Thymus (tissue), 11 donors: ENCODE data around the gene CYP2A7. TPM values are rescaled to one million over a fixed set of nuclear protein-coding genes. Genes with fewer than 3 reads are reported as not detected.
"Not testable (repeated sequence)": the region's sequence is repeated elsewhere in the genome, so short reads cannot be mapped to it uniquely, and the experiment has no call there.

Experiments used
- DNase-seq, 9 donors: peaks; one replicate each; pipeline ENCODE4 v3.0.0-alpha.2; 2013; ENCODE audit warnings: low spot score in 9 of 9, low read depth in 6 of 9, missing footprints in 1 of 9
- H3K27ac ChIP-seq, 2 donors: one replicate each; pipeline ENCODE4 v1.5.1; 2013; ENCODE audit warnings: control low read depth in 1 of 2, low read depth in 1 of 2, low read length in 1 of 2, mild to moderate bottlenecking in 1 of 2, moderate library complexity in 1 of 2
- H3K27me3 ChIP-seq, 2 donors: one replicate each; pipeline ENCODE4 v1.5.1; 2013; ENCODE audit warnings: low read length in 1 of 2; ENCODE audit not compliant: control insufficient read depth in 2 of 2, insufficient read depth in 1 of 2
- H3K36me3 ChIP-seq, 2 donors: one replicate each; pipeline ENCODE4 v1.5.1; 2013; ENCODE audit warnings: low read length in 1 of 2, mild to moderate bottlenecking in 1 of 2, moderate library complexity in 1 of 2; ENCODE audit not compliant: control insufficient read depth in 2 of 2, insufficient read depth in 2 of 2
- H3K4me1 ChIP-seq, 2 donors: one replicate each; pipeline ENCODE4 v1.5.1; 2013; ENCODE audit warnings: low read length in 2 of 2; ENCODE audit not compliant: control insufficient read depth in 2 of 2, insufficient read depth in 2 of 2
- H3K4me3 ChIP-seq, 2 donors: one replicate each; pipeline ENCODE4 v1.5.1; 2013; ENCODE audit warnings: low read length in 2 of 2, control low read depth in 1 of 2, mild to moderate bottlenecking in 1 of 2
- H3K9me3 ChIP-seq, 2 donors: one replicate each; pipeline ENCODE4 v1.5.1; 2013; ENCODE audit warnings: low read length in 1 of 2, mild to moderate bottlenecking in 1 of 2; ENCODE audit not compliant: control insufficient read depth in 2 of 2, insufficient read depth in 1 of 2
- WGBS: extraction: QIAGEN DNeasy Blood & Tissue Kit; methylation state at CpG from one replicate; pipeline ENCODE4 v1.1.7; 2013; 5-methylcytosine and 5-hydroxymethylcytosine counted together
- polyA plus RNA-seq: library from polyadenylated mRNA; stranded (reverse); fragments of 200-250 nt; gene quantifications from one replicate; pipeline ENCODE4 v1.2.3, GENCODE V29; 2013
- total RNA-seq: library from RNA; stranded (reverse); fragments of 120-200 nt; gene quantifications from one replicate; pipeline ENCODE4 v1.2.4, GENCODE V29; 2013
- donor health status: healthy.

The CYP2A7 gene
- total and polyA plus RNA-seq, 2 donors, result 0.21 TPM; not detected in 1

- Histone ChIP-seq H3K27me3 (no peaks in the 10 kb centered on the region), H3K4me3 (no peak overlapping the region), H3K36me3 (no peaks in the 10 kb centered on the region), H3K4me1 (no peaks in the 10 kb centered on the region), H3K9me3 (no peaks in the 10 kb centered on the region), H3K27ac (no peak overlapping the region)
- DNase-seq, result no peak
- WGBS, result 68% methylated on average over 9 of the region's 9 CpGs
Observed at GRCh38 chr19:40921005-40921897, 39.2 kb upstream of the CYP2A7 start.

GRCh38 chr19:40920300-40921004 is 38.4 kb upstream of the CYP2A7 start:
- WGBS, result 93% methylated on average over 4 of the region's 4 CpGs
- no peaks in the 10 kb centered on the region for H3K36me3 ChIP-seq
- H3K9me3 ChIP-seq, result no peaks in the 10 kb centered on the region
- H3K4me3 ChIP-seq, result no peak overlapping the region
- H3K4me1 ChIP-seq, result no peaks in the 10 kb centered on the region
- DNase-seq, result no peak
- no peak overlapping the region for H3K27ac ChIP-seq
- H3K27me3 ChIP-seq, result no peaks in the 10 kb centered on the region

GRCh38 chr19:40919530-40920299 is 37.7 kb upstream of the CYP2A7 start:
- H3K4me1 ChIP-seq, result not testable (repeated sequence)
- WGBS, result 91% methylated on average over 7 of the region's 7 CpGs

GRCh38 chr19:40918303-40918702 is 36.3 kb upstream of the CYP2A7 start:
- not testable (repeated sequence) for DNase-seq, H3K27me3 ChIP-seq, H3K36me3 ChIP-seq, H3K27ac ChIP-seq, H3K4me1 ChIP-seq, H3K9me3 ChIP-seq, H3K4me3 ChIP-seq
- 55% methylated on average over 2 of the region's 2 CpGs for WGBS

More at GRCh38 chr19:40919530-40920299, 37.7 kb upstream of the CYP2A7 start:
- H3K27ac ChIP-seq, H3K4me3 ChIP-seq, H3K9me3 ChIP-seq, H3K27me3 ChIP-seq, DNase-seq, H3K36me3 ChIP-seq: not testable (repeated sequence)

GRCh38 chr19:40908976-40909375 is 26.9 kb upstream of the CYP2A7 start:
- peaks cover 0 to 7% of the 10 kb centered on the region in 2 donors for H3K27me3 ChIP-seq
- no peak overlapping the region for H3K27ac ChIP-seq
- no peaks in the 10 kb centered on the region for H3K36me3 ChIP-seq
- H3K4me1 ChIP-seq, result no peaks in the 10 kb centered on the region
- 54% methylated on average over 6 of the region's 6 CpGs for WGBS
- H3K9me3 ChIP-seq, result peaks cover 0 to 3% of the 10 kb centered on the region in 2 donors
- no peak overlapping the region for H3K4me3 ChIP-seq
- DNase-seq, result no peak

GRCh38 chr19:40907968-40908735 is 26.1 kb upstream of the CYP2A7 start:
- Histone ChIP-seq H3K36me3 (no peaks in the 10 kb centered on the region), H3K4me1 (no peaks in the 10 kb centered on the region), H3K27ac (no peak overlapping the region), H3K4me3 (no peak overlapping the region), H3K27me3 (peaks cover 0 to 7% of the 10 kb centered on the region in 2 donors), H3K9me3 (peaks cover 0 to 3% of the 10 kb centered on the region in 2 donors)
- 28% methylated on average over 21 of the region's 21 CpGs for WGBS
- no peak for DNase-seq

GRCh38 chr19:40906512-40906911 is 24.5 kb upstream of the CYP2A7 start:
- no peak for DNase-seq
- H3K4me3 ChIP-seq, result no peak overlapping the region
- no peaks in the 10 kb centered on the region for H3K9me3 ChIP-seq
- no peaks in the 10 kb centered on the region for H3K4me1 ChIP-seq
- H3K36me3 ChIP-seq, result no peaks in the 10 kb centered on the region
- H3K27me3 ChIP-seq, result peaks cover 0 to 7% of the 10 kb centered on the region in 2 donors
- H3K27ac ChIP-seq, result no peak overlapping the region

GRCh38 chr19:40904673-40905156 is 22.7 kb upstream of the CYP2A7 start:
- H3K27me3 ChIP-seq, H3K9me3 ChIP-seq, H3K36me3 ChIP-seq, DNase-seq, H3K4me1 ChIP-seq, H3K27ac ChIP-seq, H3K4me3 ChIP-seq: not testable (repeated sequence)
- WGBS, result 91% methylated on average over 10 of the region's 10 CpGs
